Esophagus muscularis mucosa (tissue), 4 donors: ENCODE data around the gene IQCN. TPM values are rescaled to one million over a fixed set of nuclear protein-coding genes. Genes with fewer than 3 reads are reported as not detected.

Source experiments
- DNase-seq: peaks from one replicate; pipeline ENCODE4 v3.0.0-alpha.2; 2017; ENCODE audit errors: extremely low spot score
- H3K27ac ChIP-seq, 4 donors: fragments of 200-600 bp; sonication (generic); replicated peaks in 1 of 4; 1 replicate in 3 of 4; 2 replicates in 1 of 4; pipeline ENCODE4 v1.5.1; 2016 to 2019; ENCODE audit warnings: mild to moderate bottlenecking in 1 of 4
- H3K27me3 ChIP-seq, 4 donors: fragments of 200-600 bp; sonication (generic); one replicate each; pipeline versions ENCODE4 v1.5.1 to v1.6.0; 2016 to 2019
- H3K36me3 ChIP-seq, 4 donors: fragments of 200-600 bp; sonication (generic); one replicate each; pipeline ENCODE4 v1.5.1; 2016 to 2019
- H3K4me1 ChIP-seq, 4 donors: fragments of 200-600 bp; sonication (generic); one replicate each; pipeline ENCODE4 v1.5.1; 2016 to 2019
- H3K4me3 ChIP-seq, 4 donors: fragments of 200-600 bp; sonication (generic); 1 replicate in 2 of 4; 2 replicates in 2 of 4; pipeline ENCODE4 v1.5.1; 2016 to 2019; ENCODE audit warnings: mild to moderate bottlenecking in 4 of 4, moderate library complexity in 1 of 4
- H3K9me3 ChIP-seq, 4 donors: fragments of 200-600 bp; sonication (generic); 1 replicate in 3 of 4; 2 replicates in 1 of 4; pipeline ENCODE4 v1.5.1; 2016 to 2019
- CTCF ChIP-seq, 3 experiments: fragments of 200-600 bp in 2 of 3; fragments of 450-650 bp in 1 of 3; sonication (generic) in 2 of 3; IDR thresholded peaks; one replicate each; pipeline ENCODE4 v1.5.1; 2017 to 2019; ENCODE audit warnings: antibody characterized with exemption in 3 of 3, mild to moderate bottlenecking in 2 of 3, moderate library complexity in 1 of 3
- EP300 ChIP-seq: sonication (generic); formaldehyde crosslinking; IDR thresholded peaks from one replicate; pipeline ENCODE4 v1.6.1; 2017; ENCODE audit warnings: antibody characterized with exemption
- POLR2A ChIP-seq: fragments of 450-650 bp; IDR thresholded peaks from one replicate; pipeline ENCODE4 v1.6.1; 2017; ENCODE audit warnings: antibody characterized with exemption, moderate library complexity, mild to moderate bottlenecking, low read depth
- POLR2AphosphoS5 ChIP-seq, 2 donors: sonication (generic); formaldehyde crosslinking; IDR thresholded peaks; one replicate each; pipeline ENCODE4 v1.6.1; 2017; ENCODE audit warnings: antibody characterized with exemption in 2 of 2
- WGBS: methylation state at CpG from one replicate; pipeline ENCODE4 v1.1.5; 2018; 5-methylcytosine and 5-hydroxymethylcytosine counted together
- intact Hi-C: fragments of 100-400 bp; cut with DNase I; formaldehyde crosslinking; loops from one replicate; pipeline ENCODE4 v1.15.1; 2023
- total RNA-seq, 4 donors: library from RNA; depleted of rRNA; stranded (reverse); fragments of >200 nt; gene quantifications; one replicate each; pipeline versions ENCODE4 v1.1.0 to v1.2.1, GENCODE V29; 2016

The IQCN gene
- total RNA-seq, 4 donors from 2014 or later: 0.52 to 2.5 (median 1.3) TPM

- Histone ChIP-seq H3K4me3 (no peak overlapping the region), H3K4me1 (no peaks in the 10 kb centered on the region), H3K27me3 (no peaks in the 10 kb centered on the region), H3K36me3 (peaks cover 19 to 50% (median 38%) of the 10 kb centered on the region in 4 donors), H3K9me3 (no peaks in the 10 kb centered on the region), H3K27ac (no peak overlapping the region)
- intact Hi-C loops: no loop called here
- DNase-seq: no peak
- TF ChIP-seq POLR2A (no peak), CTCF (IDR thresholded peaks at IDR 0.05) (no peak), POLR2AphosphoS5 (IDR thresholded peaks at IDR 0.05) (no peak), EP300 (no peak)
Observed at GRCh38 chr19:18262144-18262543, 12.1 kb downstream of the IQCN start.

GRCh38 chr19:18261474-18261873, 12.8 kb downstream of the IQCN start:
- intact Hi-C loops: no loop called here
- H3K36me3 ChIP-seq: peaks cover 12 to 47% (median 32%) of the 10 kb centered on the region in 4 donors

GRCh38 chr19:18259893-18260292, 14.4 kb downstream of the IQCN start:
- H3K27me3 ChIP-seq: peaks cover 0 to 10% (median 3%) of the 10 kb centered on the region in 4 donors
- 100% methylated on average over 1 of the region's 4 CpGs for WGBS
- H3K4me3 ChIP-seq: no peak overlapping the region
- no peaks in the 10 kb centered on the region for H3K4me1 ChIP-seq
- H3K9me3 ChIP-seq: no peaks in the 10 kb centered on the region
- no peak overlapping the region for H3K27ac ChIP-seq
- TF ChIP-seq POLR2A (no peak), POLR2AphosphoS5 (IDR thresholded peaks at IDR 0.05) (no peak), CTCF (IDR thresholded peaks at IDR 0.05) (no peak), EP300 (no peak)
- DNase-seq: no peak
- intact Hi-C loops: no loop called here
- H3K36me3 ChIP-seq: peaks cover 0 to 31% (median 16%) of the 10 kb centered on the region in 4 donors

More at GRCh38 chr19:18261474-18261873, 12.8 kb downstream of the IQCN start:
- Histone ChIP-seq H3K9me3 (no peaks in the 10 kb centered on the region), H3K4me3 (no peak overlapping the region), H3K27ac (no peak overlapping the region), H3K4me1 (no peaks in the 10 kb centered on the region), H3K27me3 (no peaks in the 10 kb centered on the region)
- TF ChIP-seq CTCF (IDR thresholded peaks at IDR 0.05) (no peak), POLR2A (no peak), POLR2AphosphoS5 (IDR thresholded peaks at IDR 0.05) (no peak), EP300 (no peak)
- WGBS: 92% methylated on average over 2 of the region's 2 CpGs
- DNase-seq: no peak

GRCh38 chr19:18257503-18258470, 16.5 kb downstream of the IQCN start:
- DNase-seq: no peak
- intact Hi-C loops: no loop called here
- Histone ChIP-seq H3K36me3 (peaks cover 0 to 13% (median 6%) of the 10 kb centered on the region in 4 donors), H3K4me3 (no peak overlapping the region), H3K4me1 (no peaks in the 10 kb centered on the region), H3K27ac (no peak overlapping the region), H3K9me3 (no peaks in the 10 kb centered on the region), H3K27me3 (peaks cover 0 to 22% (median 3%) of the 10 kb centered on the region in 4 donors)
- 92% methylated on average over 34 of the region's 55 CpGs for WGBS
- no peak for TF ChIP-seq POLR2AphosphoS5 (IDR thresholded peaks at IDR 0.05)
- no peak for TF ChIP-seq POLR2A
- no peak for TF ChIP-seq EP300
- TF ChIP-seq CTCF (IDR thresholded peaks at IDR 0.05): no peak
